Ecto neural progenitor cell (in vitro differentiated cells): ENCODE data around the gene STX16.

ENCODE experiments used
- DNase-seq: peaks from one replicate; pipeline ENCODE4 v3.0.0-alpha.2; 2018; ENCODE audit warnings: low spot score

Gene STX16

GRCh38 chr20:58677808-58678207, 26.7 kb downstream of the STX16 start:
- DNase-seq, result no peak

GRCh38 chr20:58678806-58679205, 27.7 kb downstream of the STX16 start:
- no peak for DNase-seq

GRCh38 chr20:58682656-58683531, 31.8 kb downstream of the STX16 start:
- no peak for DNase-seq

- no peak for DNase-seq
Observed at GRCh38 chr20:58684291-58684690, 33.2 kb downstream of the STX16 start.

- no peak for DNase-seq
Observed at GRCh38 chr20:58685988-58686387, 34.9 kb downstream of the STX16 start.

- no peak for DNase-seq
Observed at GRCh38 chr20:58688414-58688813, 37.3 kb downstream of the STX16 start.

GRCh38 chr20:58688840-58689239, 37.8 kb downstream of the STX16 start:
- no peak for DNase-seq

- DNase-seq, result no peak
Observed at GRCh38 chr20:58690396-58691135, 39.5 kb downstream of the STX16 start.

- peak; percentile 66 for DNase-seq
Observed at GRCh38 chr20:58691773-58692578, 40.9 kb downstream of the STX16 start.

- DNase-seq, result peak; percentile 76
Observed at GRCh38 chr20:58692579-58693225, 41.6 kb downstream of the STX16 start, which contains the start of gene NPEPL1. TSS of gene NPEPL1 (plus strand) at chr20:58692800. CDS start at chr20:58692901, 101 bp downstream.

GRCh38 chr20:58693226-58694006, 42.3 kb downstream of the STX16 start:
- DNase-seq, result peak; percentile 63

GRCh38 chr20:58694241-58695083, 43.4 kb downstream of the STX16 start:
- DNase-seq, result peak; percentile 41

- no peak for DNase-seq
Observed at GRCh38 chr20:58695084-58695722, 44.1 kb downstream of the STX16 start.

GRCh38 chr20:58695895-58696375, 44.9 kb downstream of the STX16 start:
- no peak for DNase-seq

GRCh38 chr20:58696411-58696961, 45.4 kb downstream of the STX16 start:
- no peak for DNase-seq

GRCh38 chr20:58697201-58697866, 46.3 kb downstream of the STX16 start:
- DNase-seq, result no peak

GRCh38 chr20:58697867-58698703, 47.0 kb downstream of the STX16 start:
- DNase-seq, result no peak
